Measurements from ENCODE around the gene ASPSCR1. TPM values are rescaled to one million over a fixed set of nuclear protein-coding genes. Genes with fewer than 3 reads are reported as not detected.

Gene ASPSCR1
- total RNA-seq, 1 donor from 2014 or later, result 30.4 TPM

GRCh38 chr17:82063424-82064415 is 86.3 kb downstream of the ASPSCR1 start:
- H3K27ac Mint-ChIP-seq (ENCODE audit: unreplicated experiment), result no peak overlapping the region
- peaks cover 15% of the 10 kb centered on the region for H3K4me1 Mint-ChIP-seq (ENCODE audit: low read depth)
- no peak for TF ChIP-seq CTCF (IDR thresholded peaks at IDR 0.05)
- DNase-seq (ENCODE audit: low spot score), result no peak
- no peaks in the 10 kb centered on the region for H3K27me3 Mint-ChIP-seq (ENCODE audit: low read depth)
- H3K9me3 Mint-ChIP-seq (ENCODE audit: low read depth), result no peaks in the 10 kb centered on the region
- peak overlapping the region; percentile 64 for H3K4me3 Mint-ChIP-seq (ENCODE audit: unreplicated experiment)
- H3K36me3 Mint-ChIP-seq (ENCODE audit: low read depth), result peaks cover 2% of the 10 kb centered on the region

GRCh38 chr17:82064433-82065192 is 87.2 kb downstream of the ASPSCR1 start:
- H3K9me3 Mint-ChIP-seq (ENCODE audit: low read depth), result no peaks in the 10 kb centered on the region
- H3K4me1 Mint-ChIP-seq (ENCODE audit: low read depth), result peaks cover 15% of the 10 kb centered on the region
- TF ChIP-seq CTCF (IDR thresholded peaks at IDR 0.05), result no peak
- no peaks in the 10 kb centered on the region for H3K27me3 Mint-ChIP-seq (ENCODE audit: low read depth)
- no peak overlapping the region for H3K27ac Mint-ChIP-seq (ENCODE audit: unreplicated experiment)
- DNase-seq (ENCODE audit: low spot score), result no peak
- peaks cover 2% of the 10 kb centered on the region for H3K36me3 Mint-ChIP-seq (ENCODE audit: low read depth)
- peak overlapping the region; percentile 64 for H3K4me3 Mint-ChIP-seq (ENCODE audit: unreplicated experiment)

- H3K36me3 Mint-ChIP-seq (ENCODE audit: low read depth), result peaks cover under 1% of the 10 kb centered on the region
- H3K4me1 Mint-ChIP-seq (ENCODE audit: low read depth), result peaks cover 15% of the 10 kb centered on the region
- no peaks in the 10 kb centered on the region for H3K27me3 Mint-ChIP-seq (ENCODE audit: low read depth)
- H3K9me3 Mint-ChIP-seq (ENCODE audit: low read depth), result no peaks in the 10 kb centered on the region
- no peak for DNase-seq (ENCODE audit: low spot score)
- H3K27ac Mint-ChIP-seq (ENCODE audit: unreplicated experiment), result no peak overlapping the region
- TF ChIP-seq CTCF (IDR thresholded peaks at IDR 0.05), result no peak
- H3K4me3 Mint-ChIP-seq (ENCODE audit: unreplicated experiment), result peak overlapping the region; percentile 64
Measured at GRCh38 chr17:82065193-82065637, 87.8 kb downstream of the ASPSCR1 start.

GRCh38 chr17:82065638-82066303 is 88.3 kb downstream of the ASPSCR1 start, which contains the start of gene DUS1L:
Gene DUS1L (minus strand): TSS chr17:82065804. CDS start chr17:82065059, 745 bp downstream.
- H3K36me3 Mint-ChIP-seq (ENCODE audit: low read depth), result no peaks in the 10 kb centered on the region
- no peaks in the 10 kb centered on the region for H3K27me3 Mint-ChIP-seq (ENCODE audit: low read depth)
- H3K4me3 Mint-ChIP-seq (ENCODE audit: unreplicated experiment), result peak within 1 kb of the TSS; percentile 66
- no peak for DNase-seq (ENCODE audit: low spot score)
- H3K9me3 Mint-ChIP-seq (ENCODE audit: low read depth), result no peaks in the 10 kb centered on the region
- peaks cover 15% of the 10 kb centered on the region for H3K4me1 Mint-ChIP-seq (ENCODE audit: low read depth)
- no peak for TF ChIP-seq CTCF (IDR thresholded peaks at IDR 0.05)
- H3K27ac Mint-ChIP-seq (ENCODE audit: unreplicated experiment), result peak within 1 kb of the TSS; percentile 45

Other genes starting within 250 kb of the ASPSCR1 start
- gene GCGR, start 173.5 kb upstream of the ASPSCR1 start, total RNA-seq, result not detected in 3 replicates
- gene MCRIP1, start 144.3 kb upstream of the ASPSCR1 start, total RNA-seq, result 122 to 133 TPM (median 131 TPM) in 3 replicates
- gene PPP1R27, start 142.6 kb upstream of the ASPSCR1 start, total RNA-seq, result not detected in 3 replicates
- 958 to 1,257 TPM (median 1,012 TPM) in 3 replicates for gene P4HB, start 117.1 kb upstream of the ASPSCR1 start, total RNA-seq
- gene ARHGDIA, start 106.3 kb upstream of the ASPSCR1 start, total RNA-seq, result 452 to 481 TPM (median 476 TPM) in 3 replicates
- gene ALYREF, start 86.0 kb upstream of the ASPSCR1 start, total RNA-seq, result 56.0 to 73.7 TPM (median 59.8 TPM) in 3 replicates
- 120 to 132 TPM (median 122 TPM) in 3 replicates for gene ANAPC11, start 85.9 kb upstream of the ASPSCR1 start, total RNA-seq
- gene NPB, start 75.4 kb upstream of the ASPSCR1 start, total RNA-seq, result 0.48 to 1.3 TPM (median 1.3 TPM) in 3 replicates
- 28.5 to 32.5 TPM (median 28.8 TPM) in 3 replicates for gene PCYT2, start 66.2 kb upstream of the ASPSCR1 start, total RNA-seq
- gene SIRT7, start 59.5 kb upstream of the ASPSCR1 start, total RNA-seq, result 14.5 to 16.0 TPM (median 15.8 TPM) in 3 replicates
- gene MAFG, start 49.9 kb upstream of the ASPSCR1 start, total RNA-seq, result 28.3 to 38.1 TPM (median 37.8 TPM) in 3 replicates
- gene PYCR1, start 40.3 kb upstream of the ASPSCR1 start, total RNA-seq, result 154 to 235 TPM (median 224 TPM) in 3 replicates
- not detected in 3 replicates for gene MYADML2, start 30.4 kb upstream of the ASPSCR1 start, total RNA-seq
- 0.29 TPM in 1 of 3 replicates, not detected in the others for gene NOTUM, start 16.4 kb upstream of the ASPSCR1 start, total RNA-seq
- 18.1 to 25.1 TPM (median 19.2 TPM) in 3 replicates for gene CENPX, start 45.2 kb downstream of the ASPSCR1 start, total RNA-seq
- gene LRRC45, start 45.7 kb downstream of the ASPSCR1 start, total RNA-seq, result 7.9 to 12.8 TPM (median 8.2 TPM) in 3 replicates
- gene RAC3, start 54.0 kb downstream of the ASPSCR1 start, total RNA-seq, result 14.9 to 32.7 TPM (median 32.3 TPM) in 3 replicates
- gene DCXR, start 60.1 kb downstream of the ASPSCR1 start, total RNA-seq, result 52.8 to 59.8 TPM (median 58.2 TPM) in 3 replicates
- 29.7 to 47.4 TPM (median 45.2 TPM) in 3 replicates for gene RFNG, start 74.2 kb downstream of the ASPSCR1 start, total RNA-seq
- 79.8 to 103 TPM (median 82.8 TPM) in 3 replicates for gene GPS1, start 74.3 kb downstream of the ASPSCR1 start, total RNA-seq
- 64.0 to 78.4 TPM (median 68.4 TPM) in 3 replicates for gene DUS1L, start 88.2 kb downstream of the ASPSCR1 start, total RNA-seq
- gene FASN, start 120.6 kb downstream of the ASPSCR1 start, total RNA-seq, result 132 to 145 TPM (median 141 TPM) in 3 replicates
- gene CCDC57, start 235.2 kb downstream of the ASPSCR1 start, total RNA-seq, result 23.5 to 39.8 TPM (median 24.1 TPM) in 3 replicates

Measured in chondrocyte (in vitro differentiated cells).